Measurements from ENCODE around the gene UNC5B.
A peak's percentile ranks its signal among the peaks of the same experiment; 100 is the strongest.

Gene UNC5B

GRCh38 chr10:71212318-71213126 is at the start of gene UNC5B:
Gene UNC5B (plus strand): TSS chr10:71212570. CDS start chr10:71212986, 416 bp downstream.
- peak; percentile 53 for DNase-seq

- no peak for DNase-seq
These were observed 38.9 kb upstream of the UNC5B start for GRCh38 chr10:71173466-71173865.

GRCh38 chr10:71176661-71177060 is 35.7 kb upstream of the UNC5B start:
- DNase-seq: no peak

GRCh38 chr10:71177651-71178199 is 34.6 kb upstream of the UNC5B start:
- DNase-seq: no peak

- no peak for DNase-seq
These were observed 33.5 kb upstream of the UNC5B start for GRCh38 chr10:71178880-71179279.

- DNase-seq: no peak
These were observed 33.0 kb upstream of the UNC5B start for GRCh38 chr10:71179382-71179781.

GRCh38 chr10:71184421-71184820 is 27.9 kb upstream of the UNC5B start:
- DNase-seq: no peak

- no peak for DNase-seq
These were observed 27.2 kb upstream of the UNC5B start for GRCh38 chr10:71185209-71185608.

GRCh38 chr10:71187197-71187596 is 25.2 kb upstream of the UNC5B start:
- no peak for DNase-seq

GRCh38 chr10:71187600-71187999 is 24.8 kb upstream of the UNC5B start:
- DNase-seq: no peak

GRCh38 chr10:71188201-71188600 is 24.2 kb upstream of the UNC5B start:
- no peak for DNase-seq

GRCh38 chr10:71191019-71191418 is 21.4 kb upstream of the UNC5B start:
- DNase-seq: no peak

GRCh38 chr10:71191551-71192076 is 20.8 kb upstream of the UNC5B start:
- DNase-seq: no peak

- DNase-seq: no peak
These were observed 18.9 kb upstream of the UNC5B start for GRCh38 chr10:71193516-71193915.

GRCh38 chr10:71197955-71198354 is 14.4 kb upstream of the UNC5B start:
- DNase-seq: no peak

GRCh38 chr10:71201849-71202248 is 10.5 kb upstream of the UNC5B start:
- DNase-seq: no peak

- DNase-seq: no peak
These were observed 10.1 kb upstream of the UNC5B start for GRCh38 chr10:71202314-71202713.

- no peak for DNase-seq
These were observed 9.2 kb upstream of the UNC5B start for GRCh38 chr10:71203124-71203523.

- no peak for DNase-seq
These were observed 8.7 kb upstream of the UNC5B start for GRCh38 chr10:71203716-71204115.

GRCh38 chr10:71204746-71205145 is 7.6 kb upstream of the UNC5B start:
- no peak for DNase-seq

GRCh38 chr10:71205468-71205867 is 6.9 kb upstream of the UNC5B start:
- no peak for DNase-seq

GRCh38 chr10:71206911-71207310 is 5.5 kb upstream of the UNC5B start:
- no peak for DNase-seq

- DNase-seq: no peak
These were observed 4.8 kb upstream of the UNC5B start for GRCh38 chr10:71207578-71207977.

- DNase-seq: no peak
These were observed 3.0 kb upstream of the UNC5B start for GRCh38 chr10:71209352-71209715.

Data from CD4-positive, alpha-beta T cell treated with Interleukin-12 subunit alpha and Interleukin-12 subunit beta, for 1 hour (primary cell).